ENCODE data around the gene MAP2K5. TPM values are rescaled to one million over a fixed set of nuclear protein-coding genes. Genes with fewer than 3 reads are reported as not detected.
A peak's percentile ranks its signal among the peaks of the same experiment; 100 is the strongest.

MAP2K5 gene
- total RNA-seq, 1 experiment from 2014 or later: 15.0 TPM

- Histone ChIP-seq H3K4me1 (ENCODE audit: insufficient read depth, low read length) (peaks cover 3% of the 10 kb centered on the region; the same call in 1 of the 2 replicates), H2BK15ac (ENCODE audit: low read depth, low read length) (no peak overlapping the region), H2BK120ac (ENCODE audit: low read depth, low read length, poor library complexity, severe bottlenecking) (no peak overlapping the region), H4K91ac (ENCODE audit: insufficient read length, low read depth, low read length) (no peak overlapping the region), H3K23ac (ENCODE audit: insufficient read length, low read depth, low read length) (no peak overlapping the region), H3K56ac (ENCODE audit: insufficient read length, low read depth, low read length) (no peak overlapping the region), H3T11ph (ENCODE audit: low read length) (no peak overlapping the region), H3K18ac (ENCODE audit: insufficient read length, low read depth, low read length) (no peak overlapping the region), H2BK12ac (ENCODE audit: insufficient read length, low read depth, low read length) (no peak overlapping the region), H3K27me3 (ENCODE audit: insufficient read depth, low read length) (no peaks in the 10 kb centered on the region), H2BK5ac (ENCODE audit: insufficient read length, low read length) (no peak overlapping the region), H3K79me2 (ENCODE audit: insufficient read depth, low read length) (no peaks in the 10 kb centered on the region), H4K8ac (replicated peaks; ENCODE audit: insufficient read length, low read depth, low read length) (no peak overlapping the region), H3K9ac (ENCODE audit: extremely low read depth, insufficient read length, low read length) (no peak overlapping the region), H4K20me1 (ENCODE audit: control insufficient read depth, insufficient read depth, insufficient read length) (no peaks in the 10 kb centered on the region), H3K4me2 (ENCODE audit: insufficient read depth, insufficient read length, low read length) (no peak overlapping the region), H3K27ac (ENCODE audit: insufficient read length, low read depth, low read length) (no peak overlapping the region), H3K23me2 (ENCODE audit: insufficient read length, low read depth, low read length, poor library complexity, severe bottlenecking) (no peaks in the 10 kb centered on the region), H3K9me3 (ENCODE audit: control insufficient read depth, low read depth, low read length) (no peaks in the 10 kb centered on the region), H3K79me1 (ENCODE audit: insufficient read depth, low read depth, low read length, poor library complexity, severe bottlenecking) (no peaks in the 10 kb centered on the region), H3K4ac (ENCODE audit: low read depth, low read length) (no peak overlapping the region), H2AK5ac (ENCODE audit: insufficient read length, low read length) (no peak overlapping the region), H4K5ac (ENCODE audit: insufficient read length, low read depth, low read length) (no peak overlapping the region), H3K14ac (ENCODE audit: insufficient read depth, low read length) (no peak overlapping the region), H2BK20ac (ENCODE audit: low read depth, low read length, poor library complexity, severe bottlenecking) (no peak overlapping the region), H2AFZ (ENCODE audit: low read length) (no peak overlapping the region)
- Mint-ChIP-seq H3K36me3 (ENCODE audit: insufficient read depth in 1 of 3, low read depth in 3 of 3) (no peaks in the 10 kb centered on the region), H3K27me3 (ENCODE audit: low read depth) (no peaks in the 10 kb centered on the region; the same call in 1 of the 2 replicates), H3K9me3 (no peaks in the 10 kb centered on the region; a peak in 1 of 5 replicates), H3K4me1 (peaks cover 44 to 53% of the 10 kb centered on the region in 2 experiments), H3K4me3 (no peak overlapping the region), H3K27ac (peak overlapping the region in 1 of 3 experiments; percentile 62; a peak in 2 of 7 replicates)
- TF ChIP-seq CTCF (conservative IDR thresholded peaks at IDR 0.05): no peak
- DNase-seq: no peak
- no CpG with 5 or more reads among the region's 3 CpGs for WGBS (ENCODE audit: extremely low coverage, insufficient read length, low lambda C conversion rate)
These were observed 313.3 kb downstream of the MAP2K5 start for GRCh38 chr15:67855842-67856241.

Other genes with a start within 250 kb of the MAP2K5 start
- 2.6 and 2.9 TPM in 2 replicates for gene C15orf61, start 21.6 kb upstream of the MAP2K5 start, total RNA-seq (2021)